K562 (cell line): ENCODE results near the gene TASP1.

ENCODE experiments used
- EP300 ChIP-seq: IDR thresholded peaks from 2 replicates; pipeline ENCODE4 v1.6.1; 2012; ENCODE audit warnings: low read length, improper control_type of control experiment
- GATAD2B ChIP-seq: fragments of 450-650 bp; IDR thresholded peaks from 2 replicates; pipeline ENCODE4 v1.6.1; 2017; ENCODE audit warnings: mild to moderate bottlenecking, borderline replicate concordance
- IRF2 ChIP-seq: sonication (generic); formaldehyde crosslinking; IDR thresholded peaks from 2 replicates; pipeline ENCODE4 v1.8.1; 2022; ENCODE audit warnings: mild to moderate bottlenecking, missing genetic modification reagents
- MTA3 ChIP-seq: fragments of 450-650 bp; formaldehyde crosslinking; IDR thresholded peaks from 2 replicates; pipeline ENCODE4 v1.6.1; 2017; ENCODE audit warnings: mild to moderate bottlenecking, borderline replicate concordance
- RAD51 ChIP-seq: fragments of 450-650 bp; IDR thresholded peaks from 2 replicates; pipeline ENCODE4 v1.7.1; 2016; ENCODE audit warnings: low read depth, mild to moderate bottlenecking, borderline replicate concordance
- TEAD4 ChIP-seq, 2 experiments: sonication (generic) in 1 of 2; formaldehyde crosslinking in 1 of 2; IDR thresholded peaks; 2 replicates each; pipeline versions ENCODE4 v1.6.1 to v1.8.0; 2012 to 2022; ENCODE audit warnings: borderline replicate concordance in 1 of 2, inconsistent platforms in 1 of 2, low read length in 1 of 2, mild to moderate bottlenecking in 1 of 2, missing genetic modification reagents in 1 of 2
- TF ChIP-seq, protein P1 (sequence below): sonication (generic); formaldehyde crosslinking; IDR thresholded peaks from 2 replicates; pipeline ENCODE4 v1.9.0; 2022; ENCODE audit warnings: mild to moderate bottlenecking, missing genetic modification reagents
- TF ChIP-seq, protein P2 (sequence below): fragments of 250-450 bp; sonication (Bioruptor Pico); IDR thresholded peaks from 2 replicates; pipeline ENCODE4 v1.8.0; 2022; ENCODE audit warnings: inconsistent platforms, mild to moderate bottlenecking, moderate library complexity, borderline replicate concordance

DNA sequence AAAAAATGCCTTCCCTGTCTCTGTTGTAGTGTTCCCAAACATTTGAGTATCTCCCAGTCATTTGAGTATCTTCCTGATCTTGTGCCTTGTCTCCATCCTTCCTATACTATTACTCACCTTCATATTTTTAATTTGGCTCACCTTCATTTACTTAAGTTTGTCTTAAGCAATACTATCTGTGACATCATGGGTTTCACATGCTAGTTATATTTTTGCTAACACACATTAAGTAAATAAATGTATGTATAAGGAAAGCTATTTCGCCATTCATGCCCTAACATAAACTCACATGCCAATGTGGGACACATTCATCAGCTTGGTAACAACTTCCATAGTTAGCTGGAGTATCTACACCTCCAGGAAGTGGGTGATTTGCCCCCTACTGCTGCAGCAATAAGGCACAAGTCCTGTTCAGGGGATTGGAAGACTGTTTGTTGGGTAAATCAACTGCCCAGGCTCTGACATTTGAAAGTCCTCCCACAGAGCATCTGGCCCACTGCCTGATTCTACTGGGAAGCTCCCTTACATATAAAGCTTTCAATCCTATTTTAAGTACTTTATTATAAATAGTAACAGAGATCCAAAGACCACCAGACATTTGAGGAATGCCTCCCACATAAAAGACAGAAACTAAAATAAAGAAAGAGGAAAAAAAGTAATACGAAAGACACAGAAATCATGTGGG is 285.3 kb downstream of the TASP1 start:
- TF ChIP-seq, protein P1, sequence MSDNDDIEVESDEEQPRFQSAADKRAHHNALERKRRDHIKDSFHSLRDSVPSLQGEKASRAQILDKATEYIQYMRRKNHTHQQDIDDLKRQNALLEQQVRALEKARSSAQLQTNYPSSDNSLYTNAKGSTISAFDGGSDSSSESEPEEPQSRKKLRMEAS: no peak
- TF ChIP-seq EP300: no peak
- no peak for TF ChIP-seq TEAD4 (IDR thresholded peaks at IDR 0.05; ENCODE audit: low read length)
- no peak for TF ChIP-seq TEAD4 (CRISPR knock-in tag; IDR thresholded peaks at IDR 0.05; ENCODE audit: borderline replicate concordance)
- no peak for TF ChIP-seq GATAD2B
- no peak for TF ChIP-seq IRF2 (CRISPR knock-in tag)
- no peak for TF ChIP-seq MTA3
- no peak for TF ChIP-seq RAD51
- TF ChIP-seq, protein P2, sequence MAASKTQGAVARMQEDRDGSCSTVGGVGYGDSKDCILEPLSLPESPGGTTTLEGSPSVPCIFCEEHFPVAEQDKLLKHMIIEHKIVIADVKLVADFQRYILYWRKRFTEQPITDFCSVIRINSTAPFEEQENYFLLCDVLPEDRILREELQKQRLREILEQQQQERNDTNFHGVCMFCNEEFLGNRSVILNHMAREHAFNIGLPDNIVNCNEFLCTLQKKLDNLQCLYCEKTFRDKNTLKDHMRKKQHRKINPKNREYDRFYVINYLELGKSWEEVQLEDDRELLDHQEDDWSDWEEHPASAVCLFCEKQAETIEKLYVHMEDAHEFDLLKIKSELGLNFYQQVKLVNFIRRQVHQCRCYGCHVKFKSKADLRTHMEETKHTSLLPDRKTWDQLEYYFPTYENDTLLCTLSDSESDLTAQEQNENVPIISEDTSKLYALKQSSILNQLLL (CRISPR knock-in tag): no peak
